Breast epithelium (tissue), 4 donors: ENCODE data around the gene TCF4. TPM values are rescaled to one million over a fixed set of nuclear protein-coding genes. Genes with fewer than 3 reads are reported as not detected.

ENCODE experiments used
- DNase-seq, 2 donors: peaks; one replicate each; pipeline ENCODE4 v3.0.0-alpha.2; 2019; ENCODE audit warnings: low spot score in 2 of 2
- H3K27ac ChIP-seq, 2 donors: fragments of 200-600 bp; sonication (generic) in 1 of 2; one replicate each; pipeline ENCODE4 v1.5.1; 2016 to 2019; ENCODE audit warnings: mild to moderate bottlenecking in 1 of 2
- H3K27me3 ChIP-seq, 2 donors: fragments of 200-600 bp; sonication (generic) in 1 of 2; one replicate each; pipeline versions ENCODE4 v1.5.1 to v1.6.0; 2017 to 2019; ENCODE audit warnings: control low read depth in 1 of 2, mild to moderate bottlenecking in 1 of 2
- H3K36me3 ChIP-seq: fragments of 200-600 bp; one replicate; pipeline ENCODE4 v1.5.1; 2019
- H3K4me1 ChIP-seq, 2 donors: fragments of 200-600 bp; sonication (generic); one replicate each; pipeline ENCODE4 v1.5.1; 2016 to 2019; ENCODE audit warnings: control low read depth in 1 of 2
- H3K4me3 ChIP-seq, 3 donors: fragments of 200-600 bp; sonication (generic); 1 replicate in 2 of 3; 2 replicates in 1 of 3; pipeline ENCODE4 v1.5.1; 2016 to 2019; ENCODE audit warnings: mild to moderate bottlenecking in 3 of 3, moderate library complexity in 2 of 3
- H3K9me3 ChIP-seq, 2 donors: fragments of 200-600 bp; sonication (generic) in 1 of 2; one replicate each; pipeline ENCODE4 v1.5.1; 2016 to 2019; ENCODE audit warnings: control low read depth in 1 of 2
- POLR2A ChIP-seq: fragments of 450-650 bp; IDR thresholded peaks from one replicate; pipeline ENCODE4 v1.6.1; 2016; ENCODE audit warnings: antibody characterized with exemption, mild to moderate bottlenecking, moderate library complexity
- POLR2AphosphoS5 ChIP-seq, 3 donors: sonication (generic); formaldehyde crosslinking; IDR thresholded peaks; one replicate each; pipeline ENCODE4 v1.6.1; 2017; ENCODE audit warnings: antibody characterized with exemption in 3 of 3
- intact Hi-C: fragments of 100-400 bp; cut with DNase I; formaldehyde crosslinking; loops from one replicate; pipeline ENCODE4 v1.15.1; 2023; ENCODE audit warnings: low total_unique reads
- total RNA-seq, 3 donors: library from RNA; depleted of rRNA; stranded (reverse); fragments of >200 nt; gene quantifications; one replicate each; pipeline ENCODE4 v1.1.0, GENCODE V29; 2016
- TF ChIP-seq, protein P1 (sequence below), 3 donors: fragments of 450-650 bp; IDR thresholded peaks; one replicate each; pipeline ENCODE4 v1.5.1; 2016 to 2017; ENCODE audit warnings: antibody characterized with exemption in 3 of 3, mild to moderate bottlenecking in 3 of 3, moderate library complexity in 3 of 3

The TCF4 gene
- total RNA-seq, 3 donors from 2014 or later = 79.6 to 133 (median 114) TPM

DNA sequence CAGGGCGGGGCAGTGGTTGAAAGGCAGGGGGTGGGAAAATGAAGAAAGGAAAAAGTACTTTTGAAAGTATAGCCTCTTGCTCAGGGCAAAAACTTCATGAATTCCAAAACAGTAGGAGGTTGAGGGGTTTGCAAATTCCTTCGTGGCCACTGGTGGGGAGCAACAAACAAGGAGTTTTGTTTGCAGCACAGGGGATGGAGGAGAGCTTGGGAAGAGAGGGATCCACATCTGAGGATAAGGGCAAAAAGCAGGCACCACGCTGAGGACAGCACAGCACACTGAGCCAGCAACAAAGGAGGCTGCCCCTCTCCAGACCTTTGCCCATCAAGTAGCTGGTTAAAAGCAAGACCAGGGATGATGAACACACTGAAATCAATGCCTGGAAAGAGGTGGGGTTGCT lies 148.9 kb downstream of the TCF4 start:
- TF ChIP-seq POLR2A (no peak), POLR2AphosphoS5 (IDR thresholded peaks at IDR 0.05) (no peak)
- TF ChIP-seq, protein P1, sequence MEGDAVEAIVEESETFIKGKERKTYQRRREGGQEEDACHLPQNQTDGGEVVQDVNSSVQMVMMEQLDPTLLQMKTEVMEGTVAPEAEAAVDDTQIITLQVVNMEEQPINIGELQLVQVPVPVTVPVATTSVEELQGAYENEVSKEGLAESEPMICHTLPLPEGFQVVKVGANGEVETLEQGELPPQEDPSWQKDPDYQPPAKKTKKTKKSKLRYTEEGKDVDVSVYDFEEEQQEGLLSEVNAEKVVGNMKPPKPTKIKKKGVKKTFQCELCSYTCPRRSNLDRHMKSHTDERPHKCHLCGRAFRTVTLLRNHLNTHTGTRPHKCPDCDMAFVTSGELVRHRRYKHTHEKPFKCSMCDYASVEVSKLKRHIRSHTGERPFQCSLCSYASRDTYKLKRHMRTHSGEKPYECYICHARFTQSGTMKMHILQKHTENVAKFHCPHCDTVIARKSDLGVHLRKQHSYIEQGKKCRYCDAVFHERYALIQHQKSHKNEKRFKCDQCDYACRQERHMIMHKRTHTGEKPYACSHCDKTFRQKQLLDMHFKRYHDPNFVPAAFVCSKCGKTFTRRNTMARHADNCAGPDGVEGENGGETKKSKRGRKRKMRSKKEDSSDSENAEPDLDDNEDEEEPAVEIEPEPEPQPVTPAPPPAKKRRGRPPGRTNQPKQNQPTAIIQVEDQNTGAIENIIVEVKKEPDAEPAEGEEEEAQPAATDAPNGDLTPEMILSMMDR (IDR thresholded peaks at IDR 0.05) = no peak
- Histone ChIP-seq H3K9me3 (no peaks in the 10 kb centered on the region), H3K27me3 (no peaks in the 10 kb centered on the region), H3K4me1 (no peaks in the 10 kb centered on the region), H3K36me3 (no peaks in the 10 kb centered on the region), H3K4me3 (no peak overlapping the region), H3K27ac (no peak overlapping the region)
- intact Hi-C loops = no loop called here
- DNase-seq = no peak

DNA sequence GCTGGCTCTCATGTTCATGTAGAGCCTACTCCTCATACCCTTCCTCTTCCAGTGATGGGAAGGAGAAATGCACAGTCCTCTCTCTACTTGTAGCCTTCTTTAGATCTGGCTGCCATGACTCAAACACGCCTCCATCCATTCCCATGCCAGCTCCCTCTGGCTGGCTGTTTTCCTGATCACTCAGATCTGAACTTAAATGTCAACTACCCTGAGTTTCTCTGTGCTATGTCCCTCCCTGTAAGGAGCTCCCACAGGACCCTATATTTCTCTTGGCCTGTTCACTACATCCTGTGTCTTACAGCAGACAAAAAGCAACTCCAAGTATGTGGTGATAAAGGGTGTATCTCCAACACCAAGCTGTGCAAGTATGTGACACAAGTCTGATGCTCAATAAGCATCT lies 152.4 kb downstream of the TCF4 start:
- no peak overlapping the region for H3K4me3 ChIP-seq
- H3K36me3 ChIP-seq = no peaks in the 10 kb centered on the region
- intact Hi-C loops = no loop called here
- TF ChIP-seq POLR2A (no peak), POLR2AphosphoS5 (IDR thresholded peaks at IDR 0.05) (no peak)
- TF ChIP-seq, protein P1 (IDR thresholded peaks at IDR 0.05) = no peak
- H3K27me3 ChIP-seq = no peaks in the 10 kb centered on the region
- no peaks in the 10 kb centered on the region for H3K4me1 ChIP-seq
- H3K27ac ChIP-seq = no peak overlapping the region
- no peak for DNase-seq
- no peaks in the 10 kb centered on the region for H3K9me3 ChIP-seq

DNA sequence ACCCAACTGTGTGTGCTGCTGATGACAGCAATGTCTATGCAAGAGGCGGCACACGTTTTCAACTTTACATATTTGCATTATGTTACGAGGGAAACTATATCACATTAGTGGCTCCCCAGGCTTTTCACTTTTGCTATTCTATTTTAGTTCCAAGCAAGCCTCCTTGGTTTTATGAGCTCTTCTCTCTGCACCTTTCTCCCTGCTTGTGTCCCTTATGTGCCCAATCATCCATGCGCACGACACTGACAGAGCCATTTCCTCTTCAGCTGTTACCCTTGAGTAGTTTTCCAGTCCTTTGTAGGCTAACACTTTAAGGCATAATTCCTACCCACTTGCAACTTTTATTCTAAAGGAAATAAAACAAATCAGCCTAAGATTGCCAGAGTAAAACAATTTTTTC lies 154.3 kb downstream of the TCF4 start:
- DNase-seq = no peak
- Histone ChIP-seq H3K27me3 (no peaks in the 10 kb centered on the region), H3K4me1 (no peaks in the 10 kb centered on the region), H3K9me3 (no peaks in the 10 kb centered on the region), H3K27ac (no peak overlapping the region), H3K4me3 (no peak overlapping the region), H3K36me3 (no peaks in the 10 kb centered on the region)
- TF ChIP-seq, protein P1 (IDR thresholded peaks at IDR 0.05) = no peak
- TF ChIP-seq POLR2AphosphoS5 (IDR thresholded peaks at IDR 0.05) (no peak), POLR2A (no peak)
- intact Hi-C loops = no loop called here

DNA sequence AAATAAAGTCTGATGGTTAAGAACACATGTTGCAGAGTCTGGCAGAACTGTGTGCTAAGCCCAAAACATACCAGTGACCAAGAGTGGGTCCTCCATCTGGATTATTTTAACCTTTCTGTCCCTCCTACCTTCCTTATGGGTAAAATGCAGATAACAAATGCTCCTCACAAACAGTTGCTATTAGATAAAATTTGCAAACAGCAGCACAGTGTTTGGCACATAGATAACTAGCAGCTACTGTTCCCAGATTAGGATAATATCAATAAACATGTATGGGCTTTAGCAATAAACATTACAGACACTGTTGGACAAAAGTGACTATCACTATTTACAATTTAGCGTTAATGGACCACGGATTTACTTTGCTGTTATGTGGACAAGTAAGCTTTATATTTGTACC lies 154.9 kb downstream of the TCF4 start:
- Histone ChIP-seq H3K36me3 (no peaks in the 10 kb centered on the region), H3K27ac (no peak overlapping the region), H3K9me3 (no peaks in the 10 kb centered on the region), H3K4me3 (no peak overlapping the region), H3K4me1 (no peaks in the 10 kb centered on the region), H3K27me3 (no peaks in the 10 kb centered on the region)
- TF ChIP-seq POLR2A (no peak), POLR2AphosphoS5 (IDR thresholded peaks at IDR 0.05) (no peak)
- TF ChIP-seq, protein P1 (IDR thresholded peaks at IDR 0.05) = no peak
- DNase-seq = no peak
- intact Hi-C loops = no loop called here

DNA sequence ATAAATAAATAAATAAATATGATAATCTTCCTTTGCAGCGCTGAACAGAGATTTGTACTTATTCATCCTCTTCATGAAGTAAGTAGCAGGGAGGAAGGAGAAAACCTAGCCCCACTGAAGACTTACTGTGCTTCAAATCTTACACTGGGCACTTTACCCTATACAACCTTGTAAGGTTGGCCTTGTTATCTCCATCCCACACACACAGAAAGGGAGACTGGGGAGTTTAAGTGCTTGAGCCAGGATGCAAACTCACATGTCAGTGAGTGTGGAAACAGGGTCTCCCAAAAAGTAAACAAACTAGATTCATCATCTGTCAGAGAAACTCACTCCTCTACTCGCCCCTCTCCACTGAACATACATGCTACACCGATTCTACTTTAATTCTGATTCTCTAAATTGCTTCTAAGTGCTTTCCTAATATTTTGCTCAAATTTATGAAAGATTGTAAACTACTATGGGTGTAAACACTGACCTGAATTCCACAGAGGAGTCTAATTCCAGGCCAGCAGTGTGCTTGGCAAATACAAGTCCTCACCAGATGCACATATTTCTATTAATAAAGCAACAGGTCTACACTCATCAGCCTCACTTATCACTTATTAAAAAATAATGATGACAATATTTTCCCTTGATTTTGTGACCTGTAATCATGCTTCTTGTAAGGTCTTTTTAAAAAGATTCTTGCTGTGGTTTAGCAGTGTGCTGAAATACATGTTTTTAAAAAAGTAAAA lies 155.5 kb downstream of the TCF4 start:
- DNase-seq = no peak
- H3K4me3 ChIP-seq = no peak overlapping the region
- H3K36me3 ChIP-seq = no peaks in the 10 kb centered on the region
- H3K27ac ChIP-seq = no peak overlapping the region
- no peaks in the 10 kb centered on the region for H3K9me3 ChIP-seq
- intact Hi-C loops = no loop called here
- TF ChIP-seq, protein P1 (IDR thresholded peaks at IDR 0.05) = no peak
- TF ChIP-seq POLR2AphosphoS5 (IDR thresholded peaks at IDR 0.05) (no peak), POLR2A (no peak)
- H3K27me3 ChIP-seq = no peaks in the 10 kb centered on the region
- H3K4me1 ChIP-seq = no peaks in the 10 kb centered on the region
